Central memory CD8-positive, alpha-beta T cell (primary cell): ENCODE data around the gene SPEF1.
A peak's percentile ranks its signal among the peaks of the same experiment; 100 is the strongest.

Experiments
- ATAC-seq: fragments of 150-1000 bp; cut with Tn5 transposase; replicated peaks from 2 replicates; pipeline ENCODE4 v1.10.0; 2022; ENCODE audit warnings: mild to moderate bottlenecking, moderate FRiP score, moderate number of reproducible peaks; ENCODE audit not compliant: poor library complexity, severe bottlenecking; ENCODE audit errors: extremely low read depth
- DNase-seq, 2 donors: peaks; one replicate each; pipeline ENCODE4 v3.0.0; 2021; ENCODE audit warnings: low spot score in 2 of 2
- H3K27ac Mint-ChIP-seq: one replicate; pipeline ENCODE4 v1.8.0; 2022; ENCODE audit warnings: low read depth, mild to moderate bottlenecking, moderate library complexity, mixed read lengths
- H3K27me3 Mint-ChIP-seq: one replicate; pipeline ENCODE4 v1.8.0; 2022; ENCODE audit warnings: mixed read lengths
- H3K36me3 Mint-ChIP-seq: one replicate; pipeline ENCODE4 v1.8.0; 2022; ENCODE audit warnings: mild to moderate bottlenecking, moderate library complexity, mixed read lengths; ENCODE audit not compliant: insufficient read depth
- H3K4me1 Mint-ChIP-seq: one replicate; pipeline ENCODE4 v1.8.0; 2022; ENCODE audit warnings: mixed read lengths
- H3K4me3 Mint-ChIP-seq: one replicate; pipeline ENCODE4 v1.8.0; 2022; ENCODE audit warnings: mild to moderate bottlenecking, moderate library complexity, mixed read lengths
- H3K9me3 Mint-ChIP-seq: one replicate; pipeline ENCODE4 v1.8.0; 2022; ENCODE audit warnings: mixed read lengths

Gene SPEF1

DNA sequence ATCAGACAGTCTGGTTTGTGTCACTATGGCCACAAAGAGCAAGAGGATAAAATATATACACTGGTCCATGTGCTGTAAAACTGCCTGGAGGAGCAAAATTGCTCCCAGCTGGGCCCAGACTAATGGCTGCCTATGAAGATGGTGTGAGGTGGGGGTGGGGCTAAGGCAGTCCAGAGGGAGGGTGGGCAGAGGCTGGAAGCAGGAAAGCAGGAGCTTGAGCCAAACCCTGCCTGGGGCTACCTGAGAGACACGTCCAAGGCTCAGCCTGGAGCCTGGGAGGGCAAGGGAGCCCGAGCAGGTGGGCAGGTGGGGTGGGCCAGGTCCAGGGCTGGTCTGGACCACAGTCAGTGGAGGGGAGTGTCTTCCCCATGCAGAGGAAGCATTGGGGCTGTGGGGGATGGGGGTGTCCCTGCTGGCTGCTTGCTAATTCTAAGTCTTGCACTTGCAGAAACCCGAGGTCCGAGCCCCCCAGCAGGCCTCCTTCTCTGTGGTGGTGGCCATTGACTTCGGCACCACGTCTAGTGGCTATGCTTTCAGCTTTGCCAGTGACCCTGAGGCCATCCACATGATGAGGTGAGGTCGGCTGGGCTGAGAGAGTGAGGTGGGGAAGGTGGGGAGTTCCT is 39.3 kb downstream of the SPEF1 start:
- DNase-seq: no peak
- Mint-ChIP-seq H3K27me3 (peaks cover 14% of the 10 kb centered on the region), H3K4me1 (peaks cover 10% of the 10 kb centered on the region), H3K27ac (no peak overlapping the region), H3K4me3 (no peak overlapping the region), H3K9me3 (no peaks in the 10 kb centered on the region), H3K36me3 (no peaks in the 10 kb centered on the region)
- no peak for ATAC-seq

- Mint-ChIP-seq H3K9me3 (no peaks in the 10 kb centered on the region), H3K27ac (peak overlapping the region; percentile 37), H3K4me3 (no peak overlapping the region), H3K27me3 (peaks cover 10% of the 10 kb centered on the region), H3K36me3 (no peaks in the 10 kb centered on the region), H3K4me1 (peaks cover 10% of the 10 kb centered on the region)
- ATAC-seq (no peak), DNase-seq (no peak)
These were observed 40.5 kb downstream of the SPEF1 start for GRCh38 chr20:3740615-3741301.

- ATAC-seq: no peak
- Mint-ChIP-seq H3K27ac (peak overlapping the region; percentile 37), H3K27me3 (peaks cover 10% of the 10 kb centered on the region), H3K9me3 (no peaks in the 10 kb centered on the region), H3K4me1 (peaks cover 7% of the 10 kb centered on the region), H3K36me3 (no peaks in the 10 kb centered on the region), H3K4me3 (no peak overlapping the region)
- no peak for DNase-seq
These were observed 41.3 kb downstream of the SPEF1 start for GRCh38 chr20:3739926-3740451.

DNA sequence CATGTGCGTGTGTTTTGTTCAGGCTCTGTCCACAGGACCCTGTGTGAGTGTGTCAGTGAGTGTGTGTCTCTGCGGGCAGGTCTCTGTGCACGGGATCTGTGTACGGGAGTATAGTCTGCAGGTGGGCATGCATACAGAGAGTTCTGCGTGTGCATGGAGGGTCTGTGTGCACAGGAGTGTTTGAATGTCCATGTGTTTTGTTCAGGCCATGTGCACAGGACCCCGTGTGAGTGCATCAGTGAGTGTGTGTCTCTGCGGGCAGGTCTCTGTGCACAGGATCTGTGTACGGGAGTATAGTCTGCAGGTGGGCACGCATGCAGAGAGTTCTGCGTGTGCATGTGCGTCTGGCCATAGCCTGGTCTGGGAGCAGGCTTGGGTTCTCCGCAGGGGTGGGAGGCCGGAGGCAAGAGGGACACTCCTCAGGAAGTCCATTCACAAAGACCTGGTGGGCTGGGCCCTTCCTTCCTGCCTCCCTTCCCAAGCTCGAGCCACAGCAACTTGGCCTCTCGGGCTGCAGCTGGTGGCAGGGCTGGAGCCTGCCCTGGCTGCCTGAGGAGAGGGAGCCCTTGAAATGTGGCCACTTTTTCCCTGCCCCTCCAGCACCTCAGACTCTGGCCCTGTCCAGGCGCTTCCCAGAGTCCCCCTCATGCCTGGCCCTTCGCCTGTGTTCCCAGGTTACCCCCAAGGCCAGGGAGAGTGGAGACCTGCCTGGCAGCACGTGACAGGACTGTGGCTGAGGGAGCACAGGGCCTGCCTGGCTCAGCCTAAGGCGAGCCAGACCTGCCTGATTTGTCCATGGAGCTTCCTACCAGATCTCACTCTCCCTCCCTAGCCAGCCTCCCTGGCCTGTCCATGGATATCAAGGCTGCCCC is 42.0 kb downstream of the SPEF1 start:
- peaks cover under 1% of the 10 kb centered on the region for H3K4me1 Mint-ChIP-seq
- DNase-seq (no peak), ATAC-seq (no peak)
- H3K4me3 Mint-ChIP-seq: no peak overlapping the region
- no peak overlapping the region for H3K27ac Mint-ChIP-seq
- no peaks in the 10 kb centered on the region for H3K36me3 Mint-ChIP-seq
- H3K27me3 Mint-ChIP-seq: peaks cover 10% of the 10 kb centered on the region
- H3K9me3 Mint-ChIP-seq: no peaks in the 10 kb centered on the region

DNA sequence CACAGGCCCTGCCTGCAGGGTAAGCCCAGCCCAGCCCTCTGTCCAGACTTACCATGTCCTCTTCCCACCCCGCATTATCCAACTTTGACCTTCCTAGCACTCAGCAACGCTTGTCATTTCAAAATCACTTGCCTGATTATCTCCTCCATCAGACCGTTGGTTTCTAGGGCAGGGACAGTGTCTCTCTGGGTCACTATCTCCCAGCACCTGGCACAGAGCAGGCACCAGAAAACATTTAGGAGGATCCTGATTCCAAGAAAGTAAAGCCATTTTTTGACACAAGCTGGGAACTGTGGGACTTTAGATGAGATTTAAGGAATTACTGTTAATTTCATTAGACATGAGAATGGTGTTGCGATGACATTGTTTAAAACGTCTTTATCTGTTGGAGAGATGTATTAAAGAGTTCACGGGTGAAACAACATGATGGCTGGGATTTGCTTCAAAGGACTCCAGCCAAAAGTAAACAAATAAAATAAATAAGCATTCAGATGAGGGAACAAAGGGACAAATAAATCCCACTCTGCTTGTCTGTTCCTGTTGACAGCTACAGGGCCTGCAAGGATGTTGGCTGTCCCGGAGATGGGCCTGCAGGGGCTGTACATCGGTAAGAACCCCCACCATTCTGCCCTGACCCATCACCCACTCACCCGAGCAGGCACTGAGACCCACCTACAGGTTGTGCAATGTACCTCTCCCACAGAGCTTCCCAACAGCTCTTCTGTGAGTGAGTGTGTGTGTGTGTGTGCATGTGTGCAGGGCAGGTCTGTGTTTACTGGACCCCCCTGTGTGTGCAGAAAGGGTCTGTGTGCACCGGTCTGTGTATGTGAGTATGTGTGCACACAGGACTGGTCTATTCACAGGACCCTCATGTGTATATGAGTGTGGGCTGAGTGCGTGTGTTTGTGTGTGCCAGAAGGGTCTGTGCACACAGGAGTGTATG is 42.9 kb downstream of the SPEF1 start:
- Mint-ChIP-seq H3K27ac (no peak overlapping the region), H3K9me3 (no peaks in the 10 kb centered on the region), H3K4me1 (no peaks in the 10 kb centered on the region), H3K27me3 (peaks cover 18% of the 10 kb centered on the region), H3K4me3 (no peak overlapping the region), H3K36me3 (no peaks in the 10 kb centered on the region)
- DNase-seq (no peak), ATAC-seq (no peak)

DNA sequence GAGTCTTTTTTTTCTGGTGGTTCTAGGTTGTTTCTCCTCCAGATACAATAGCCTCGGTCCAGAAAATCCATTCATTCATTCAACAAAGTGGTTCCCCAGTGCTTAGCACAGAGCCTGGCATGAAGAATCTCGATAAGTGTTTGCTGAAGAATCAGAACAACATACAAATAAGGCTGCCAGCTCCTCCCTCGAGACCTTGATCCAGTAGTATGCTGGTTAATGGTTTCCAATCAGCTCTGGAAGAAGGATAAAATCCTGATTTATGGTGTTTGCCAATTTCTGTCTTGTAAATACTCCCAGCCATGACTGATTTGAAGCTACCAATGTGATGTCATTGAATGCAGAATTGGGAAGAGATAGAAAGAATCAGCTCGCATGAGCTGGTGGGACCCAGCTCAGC is 45.5 kb downstream of the SPEF1 start:
- Mint-ChIP-seq H3K36me3 (no peaks in the 10 kb centered on the region), H3K27ac (no peak overlapping the region), H3K9me3 (no peaks in the 10 kb centered on the region), H3K27me3 (peaks cover 35% of the 10 kb centered on the region), H3K4me3 (no peak overlapping the region), H3K4me1 (no peaks in the 10 kb centered on the region)
- no peak for DNase-seq
- no peak for ATAC-seq

DNA sequence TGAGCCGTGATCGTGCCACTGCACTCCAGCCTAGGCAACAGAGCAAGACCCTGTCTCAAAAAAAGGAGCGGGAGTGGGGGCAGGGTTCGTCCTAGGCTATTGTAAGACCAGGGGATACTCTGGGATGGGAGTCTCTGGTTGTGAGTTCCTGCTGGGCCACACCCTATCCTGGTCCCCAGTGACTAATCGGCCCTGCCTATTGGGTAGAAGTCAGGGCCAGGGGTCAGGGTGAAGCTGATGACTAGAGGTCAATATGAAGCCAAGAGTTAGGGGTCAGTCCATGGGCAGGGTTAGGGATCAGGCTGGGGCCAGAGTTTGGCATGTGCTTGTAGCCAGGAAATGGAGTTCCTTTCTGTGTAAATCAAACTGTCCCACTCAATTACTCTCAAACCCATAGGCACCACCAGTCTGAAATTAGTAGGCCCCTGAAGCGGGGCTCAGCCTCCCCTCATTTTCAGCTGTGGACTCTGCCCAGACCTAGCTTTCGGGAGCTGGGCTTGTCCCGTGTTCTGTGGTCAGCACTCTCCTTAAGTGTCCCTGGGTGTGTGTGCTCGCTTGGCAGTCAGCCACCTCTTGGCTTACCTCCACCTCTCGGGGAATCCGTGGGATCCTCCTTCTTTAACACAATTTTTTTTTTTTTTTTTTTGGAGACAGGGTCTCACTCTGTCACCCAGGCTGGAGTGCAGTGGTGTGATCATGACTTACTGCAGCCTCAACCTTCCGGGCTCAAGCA is 47.0 kb downstream of the SPEF1 start:
- H3K4me3 Mint-ChIP-seq: no peak overlapping the region
- no peak overlapping the region for H3K27ac Mint-ChIP-seq
- H3K27me3 Mint-ChIP-seq: peaks cover 42% of the 10 kb centered on the region
- no peak for ATAC-seq
- no peak for DNase-seq
- no peaks in the 10 kb centered on the region for H3K9me3 Mint-ChIP-seq
- H3K4me1 Mint-ChIP-seq: no peaks in the 10 kb centered on the region
- H3K36me3 Mint-ChIP-seq: no peaks in the 10 kb centered on the region

- ATAC-seq (no peak), DNase-seq (no peak)
- Mint-ChIP-seq H3K27me3 (peaks cover 48% of the 10 kb centered on the region), H3K36me3 (no peaks in the 10 kb centered on the region), H3K4me1 (no peaks in the 10 kb centered on the region), H3K9me3 (no peaks in the 10 kb centered on the region), H3K4me3 (no peak overlapping the region), H3K27ac (peak overlapping the region; percentile 19)
These were observed 47.9 kb downstream of the SPEF1 start for GRCh38 chr20:3733119-3733995.

- H3K27ac Mint-ChIP-seq: peak within 1 kb of the TSS; percentile 19
- no peak within 1 kb of the TSS for H3K4me3 Mint-ChIP-seq
- no peaks in the 10 kb centered on the region for H3K4me1 Mint-ChIP-seq
- no peaks in the 10 kb centered on the region for H3K36me3 Mint-ChIP-seq
- peaks cover 56% of the 10 kb centered on the region for H3K27me3 Mint-ChIP-seq
- no peak for ATAC-seq
- no peaks in the 10 kb centered on the region for H3K9me3 Mint-ChIP-seq
- no peak for DNase-seq
These were observed 48.7 kb downstream of the SPEF1 start, which contains the start of gene HSPA12B for GRCh38 chr20:3732327-3733118. Gene HSPA12B, plus strand, starts transcription at chr20:3732685. Its CDS starts 5,990 bp downstream, at chr20:3738675.

DNA sequence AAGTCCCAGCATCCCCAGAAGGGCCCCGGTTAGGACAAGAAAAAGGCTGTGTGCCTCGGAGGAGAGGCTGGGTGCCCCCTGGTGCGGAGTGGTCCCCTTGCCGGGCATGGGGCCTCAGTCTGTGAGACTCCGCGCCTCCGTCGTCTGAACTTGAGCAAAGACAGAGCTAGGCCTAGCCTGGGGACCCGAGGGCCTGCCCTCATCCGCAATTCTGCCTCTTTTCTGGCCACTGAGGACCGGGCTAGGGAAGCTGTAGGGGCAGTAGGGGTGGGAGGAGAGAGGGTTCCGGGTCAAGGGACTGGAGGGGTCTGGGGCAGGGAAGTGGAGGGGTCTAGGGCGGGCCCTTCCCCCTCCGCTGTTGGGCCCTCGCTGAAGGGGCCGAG is 49.3 kb downstream of the SPEF1 start:
- no peak overlapping the region for H3K4me3 Mint-ChIP-seq
- no peaks in the 10 kb centered on the region for H3K4me1 Mint-ChIP-seq
- H3K36me3 Mint-ChIP-seq: no peaks in the 10 kb centered on the region
- DNase-seq (no peak), ATAC-seq (no peak)
- H3K9me3 Mint-ChIP-seq: no peaks in the 10 kb centered on the region
- no peak overlapping the region for H3K27ac Mint-ChIP-seq
- H3K27me3 Mint-ChIP-seq: peaks cover 62% of the 10 kb centered on the region
